ENCODE data around the gene RREB1. TPM values are rescaled to one million over a fixed set of nuclear protein-coding genes. Genes with fewer than 3 reads are reported as not detected.
A peak's percentile ranks its signal among the peaks of the same experiment; 100 is the strongest.

The RREB1 gene
- total RNA-seq, 2 experiments from 2014 or later: 14.7 to 18.1 TPM

GRCh38 chr6:7196685-7197283 lies 89.0 kb downstream of the RREB1 start:
- Mint-ChIP-seq H3K36me3 (ENCODE audit: low read depth) (peaks cover 23% of the 10 kb centered on the region), H3K27ac (no peak overlapping the region), H3K27me3 (no peaks in the 10 kb centered on the region), H3K4me1 (peaks cover 37% of the 10 kb centered on the region), H3K9me3 (ENCODE audit: low read depth) (no peaks in the 10 kb centered on the region), H3K4me3 (no peak overlapping the region)
- ChIA-PET CTCF (interaction anchor here (0.6 to 0.8 kb wide), 2 partner anchors 47 to 86 kb away, joined by 3 read pairs; no protein-coding TSS in a partner anchor), POLR2A (interaction anchor here (0.5 to 1.2 kb wide), 3 partner anchors 28 to 419 kb away, joined by 4 to 8 read pairs (median 4); no protein-coding TSS in a partner anchor)
- no peak for DNase-seq
- intact Hi-C loops (cut with DNase I, micrococcal nuclease): no loop called here
- ATAC-seq: no peak

- CTCF ChIA-PET: interaction anchor here (0.6 kb wide), 1 partner anchor 153 kb away, joined by 3 read pairs; no protein-coding TSS in a partner anchor
- Mint-ChIP-seq H3K9me3 (ENCODE audit: low read depth) (no peaks in the 10 kb centered on the region), H3K4me3 (no peak overlapping the region), H3K36me3 (ENCODE audit: low read depth) (peaks cover 25% of the 10 kb centered on the region), H3K27ac (no peak overlapping the region), H3K27me3 (no peaks in the 10 kb centered on the region), H3K4me1 (peaks cover 45% of the 10 kb centered on the region)
- no peak for ATAC-seq
- DNase-seq: no peak
- intact Hi-C loops (cut with DNase I, micrococcal nuclease): no loop called here
- POLR2A ChIA-PET: interaction anchor here (1.2 kb wide), 1 partner anchor 29 kb away, joined by 4 read pairs; no protein-coding TSS in a partner anchor
These were observed 90.0 kb downstream of the RREB1 start for GRCh38 chr6:7197747-7198146.

GRCh38 chr6:7198833-7199800 lies 91.4 kb downstream of the RREB1 start:
- no peak for ATAC-seq
- POLR2A ChIA-PET: no interaction called here
- CTCF ChIA-PET: interaction anchor here (0.6 to 1.2 kb wide), 2 partner anchors 25 to 481 kb away, joined by 5 read pairs; no protein-coding TSS in a partner anchor
- peaks cover 45% of the 10 kb centered on the region for H3K4me1 Mint-ChIP-seq
- H3K4me3 Mint-ChIP-seq: no peak overlapping the region
- H3K36me3 Mint-ChIP-seq (ENCODE audit: low read depth): peaks cover 18% of the 10 kb centered on the region
- no peak overlapping the region for H3K27ac Mint-ChIP-seq
- H3K27me3 Mint-ChIP-seq: no peaks in the 10 kb centered on the region
- H3K9me3 Mint-ChIP-seq (ENCODE audit: low read depth): no peaks in the 10 kb centered on the region
- DNase-seq: no peak
- intact Hi-C loops (cut with DNase I, micrococcal nuclease): no loop called here

- Mint-ChIP-seq H3K27me3 (no peaks in the 10 kb centered on the region), H3K36me3 (ENCODE audit: low read depth) (peaks cover 18% of the 10 kb centered on the region), H3K9me3 (ENCODE audit: low read depth) (no peaks in the 10 kb centered on the region), H3K4me1 (peaks cover 30% of the 10 kb centered on the region), H3K27ac (no peak overlapping the region), H3K4me3 (no peak overlapping the region)
- POLR2A ChIA-PET: interaction anchor here (0.6 kb wide), 1 partner anchor 55 kb away, joined by 3 read pairs; no protein-coding TSS in a partner anchor
- ATAC-seq: no peak
- intact Hi-C loops (cut with DNase I, micrococcal nuclease): no loop called here
- no peak for DNase-seq
- CTCF ChIA-PET: no interaction called here
These were observed 93.1 kb downstream of the RREB1 start for GRCh38 chr6:7200598-7201443.

GRCh38 chr6:7201444-7201731 lies 93.6 kb downstream of the RREB1 start:
- no peaks in the 10 kb centered on the region for H3K27me3 Mint-ChIP-seq
- peaks cover 18% of the 10 kb centered on the region for H3K36me3 Mint-ChIP-seq (ENCODE audit: low read depth)
- no peak overlapping the region for H3K27ac Mint-ChIP-seq
- ChIA-PET POLR2A (interaction anchor here (0.6 kb wide), 1 partner anchor 56 kb away, joined by 3 read pairs; no protein-coding TSS in a partner anchor), CTCF (interaction anchor here (1.0 kb wide), 1 partner anchor 134 kb away, joined by 3 read pairs; no protein-coding TSS in a partner anchor)
- H3K4me1 Mint-ChIP-seq: peaks cover 26% of the 10 kb centered on the region
- no peak overlapping the region for H3K4me3 Mint-ChIP-seq
- H3K9me3 Mint-ChIP-seq (ENCODE audit: low read depth): no peaks in the 10 kb centered on the region
- DNase-seq (no peak), ATAC-seq (no peak)
- intact Hi-C loops (cut with DNase I, micrococcal nuclease): no loop called here

GRCh38 chr6:7201732-7202541 lies 94.2 kb downstream of the RREB1 start:
- H3K4me3 Mint-ChIP-seq: no peak overlapping the region
- ATAC-seq: peak; percentile 84
- intact Hi-C loops (cut with DNase I, micrococcal nuclease): no loop called here
- peaks cover 18% of the 10 kb centered on the region for H3K36me3 Mint-ChIP-seq (ENCODE audit: low read depth)
- peak overlapping the region; percentile 38 for H3K27ac Mint-ChIP-seq
- no peaks in the 10 kb centered on the region for H3K9me3 Mint-ChIP-seq (ENCODE audit: low read depth)
- no peaks in the 10 kb centered on the region for H3K27me3 Mint-ChIP-seq
- H3K4me1 Mint-ChIP-seq: peaks cover 22% of the 10 kb centered on the region
- peak; percentile 43 for DNase-seq
- POLR2A ChIA-PET: interaction anchor here (0.6 kb wide), 1 partner anchor 56 kb away, joined by 3 read pairs; no protein-coding TSS in a partner anchor
- CTCF ChIA-PET: interaction anchor here (0.8 to 1.0 kb wide), 2 partner anchors 85 to 135 kb away, joined by 3 read pairs; no protein-coding TSS in a partner anchor

- H3K27ac Mint-ChIP-seq: no peak overlapping the region
- POLR2A ChIA-PET: no interaction called here
- intact Hi-C loops (cut with DNase I, micrococcal nuclease): no loop called here
- ATAC-seq: no peak
- no peak for DNase-seq
- CTCF ChIA-PET: interaction anchor here (1.1 kb wide), 1 partner anchor 478 kb away, joined by 4 read pairs; no protein-coding TSS in a partner anchor
- H3K4me1 Mint-ChIP-seq: peaks cover 17% of the 10 kb centered on the region
- H3K9me3 Mint-ChIP-seq (ENCODE audit: low read depth): no peaks in the 10 kb centered on the region
- H3K36me3 Mint-ChIP-seq (ENCODE audit: low read depth): peaks cover 13% of the 10 kb centered on the region
- H3K4me3 Mint-ChIP-seq: no peak overlapping the region
- H3K27me3 Mint-ChIP-seq: no peaks in the 10 kb centered on the region
These were observed 95.2 kb downstream of the RREB1 start for GRCh38 chr6:7202950-7203349.

GRCh38 chr6:7203939-7204338 lies 96.2 kb downstream of the RREB1 start:
- Mint-ChIP-seq H3K27me3 (no peaks in the 10 kb centered on the region), H3K4me1 (peaks cover 17% of the 10 kb centered on the region), H3K27ac (no peak overlapping the region), H3K4me3 (no peak overlapping the region), H3K36me3 (ENCODE audit: low read depth) (peaks cover 13% of the 10 kb centered on the region), H3K9me3 (ENCODE audit: low read depth) (no peaks in the 10 kb centered on the region)
- ChIA-PET POLR2A (no interaction called here), CTCF (interaction anchor here (0.7 kb wide), 1 partner anchor 1255 kb away, joined by 5 read pairs; no protein-coding TSS in a partner anchor)
- ATAC-seq: no peak
- DNase-seq: no peak
- intact Hi-C loops (cut with DNase I, micrococcal nuclease): no loop called here

- ATAC-seq (no peak), DNase-seq (no peak)
- H3K4me1 Mint-ChIP-seq: peaks cover 17% of the 10 kb centered on the region
- peaks cover 13% of the 10 kb centered on the region for H3K36me3 Mint-ChIP-seq (ENCODE audit: low read depth)
- POLR2A ChIA-PET: no interaction called here
- H3K9me3 Mint-ChIP-seq (ENCODE audit: low read depth): no peaks in the 10 kb centered on the region
- no peak overlapping the region for H3K27ac Mint-ChIP-seq
- intact Hi-C loops (cut with DNase I, micrococcal nuclease): no loop called here
- H3K4me3 Mint-ChIP-seq: no peak overlapping the region
- CTCF ChIA-PET: no interaction called here
- H3K27me3 Mint-ChIP-seq: no peaks in the 10 kb centered on the region
These were observed 97.0 kb downstream of the RREB1 start for GRCh38 chr6:7204726-7205125.

- no peak for DNase-seq
- Mint-ChIP-seq H3K27ac (no peak overlapping the region), H3K27me3 (no peaks in the 10 kb centered on the region), H3K9me3 (ENCODE audit: low read depth) (no peaks in the 10 kb centered on the region), H3K36me3 (ENCODE audit: low read depth) (peaks cover 19% of the 10 kb centered on the region), H3K4me1 (no peaks in the 10 kb centered on the region), H3K4me3 (no peak overlapping the region)
- ChIA-PET CTCF (interaction anchor here (1.0 to 1.4 kb wide), 2 partner anchors 29 to 31 kb away, joined by 3 to 4 read pairs; no protein-coding TSS in a partner anchor), POLR2A (no interaction called here)
- ATAC-seq: no peak
- intact Hi-C loops (cut with DNase I, micrococcal nuclease): no loop called here
These were observed 100.0 kb downstream of the RREB1 start for GRCh38 chr6:7207720-7208119.
